ENCODE results near the gene ETF1.
"Not testable (repeated sequence)": the region's sequence is repeated elsewhere in the genome, so short reads cannot be mapped to it uniquely, and the experiment has no call there.

The ETF1 gene

DNA sequence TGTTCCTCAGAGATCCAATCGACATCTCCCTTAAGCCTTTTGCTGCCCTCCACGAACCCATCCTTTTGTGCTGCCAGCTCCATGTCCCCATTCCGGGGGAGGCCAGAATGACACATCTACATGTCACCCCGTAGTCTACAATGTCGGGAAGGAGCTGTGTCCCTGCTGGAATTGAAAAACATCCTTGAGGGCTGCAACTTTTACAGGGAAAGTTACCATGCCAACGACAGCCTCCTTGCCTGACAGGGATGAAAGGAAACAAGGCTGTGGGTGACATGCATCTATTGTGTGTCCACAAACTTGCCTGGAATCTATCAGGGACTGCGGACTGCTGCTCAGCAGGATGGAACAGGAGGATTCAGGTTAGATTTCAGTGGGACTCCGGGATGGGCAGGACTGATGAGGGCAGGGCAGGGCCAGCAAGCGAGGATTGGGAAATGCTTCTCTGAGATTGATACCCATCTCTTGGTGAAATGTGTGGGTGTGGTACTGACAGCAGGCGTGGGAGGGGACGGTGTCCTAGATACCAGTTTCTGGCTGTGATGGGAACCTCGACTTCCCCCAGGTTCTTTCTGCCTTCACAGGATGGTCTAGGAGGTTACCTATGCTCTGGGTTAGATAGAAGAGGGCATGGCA lies 52.3 kb downstream of the ETF1 start:
- H3K4me3 ChIP-seq (replicated peaks; ENCODE audit: low read depth, low read length), result no peak overlapping the region

GRCh38 chr5:138489683-138490061 lies 53.4 kb downstream of the ETF1 start:
- H3K4me3 ChIP-seq (replicated peaks; ENCODE audit: low read depth, low read length), result no peak overlapping the region
- peaks cover 2% of the 10 kb centered on the region for H3K27me3 ChIP-seq (replicated peaks; ENCODE audit: control insufficient read depth, insufficient read depth, low read length)
- no peak for TF ChIP-seq CTCF (IDR thresholded peaks at IDR 0.05; ENCODE audit: insufficient read depth, low read length, poor library complexity, severe bottlenecking)
- H3K36me3 ChIP-seq (ENCODE audit: control insufficient read depth, insufficient read depth, low read length), result no peaks in the 10 kb centered on the region
- no peak for DNase-seq (ENCODE audit: extremely low read depth, insufficient read length)

More for the DNA sequence above, 52.3 kb downstream of the ETF1 start:
- DNase-seq (ENCODE audit: extremely low read depth, insufficient read length), result no peak
- peaks cover 3% of the 10 kb centered on the region for H3K27me3 ChIP-seq (replicated peaks; ENCODE audit: control insufficient read depth, insufficient read depth, low read length)
- TF ChIP-seq CTCF (IDR thresholded peaks at IDR 0.05; ENCODE audit: insufficient read depth, low read length, poor library complexity, severe bottlenecking), result no peak
- no peaks in the 10 kb centered on the region for H3K36me3 ChIP-seq (ENCODE audit: control insufficient read depth, insufficient read depth, low read length)

GRCh38 chr5:138488481-138488945 lies 54.5 kb downstream of the ETF1 start:
- DNase-seq (ENCODE audit: extremely low read depth, insufficient read length), result no peak
- H3K4me3 ChIP-seq (replicated peaks; ENCODE audit: low read depth, low read length), result no peak overlapping the region
- no peak for TF ChIP-seq CTCF (IDR thresholded peaks at IDR 0.05; ENCODE audit: insufficient read depth, low read length, poor library complexity, severe bottlenecking)
- peaks cover 2% of the 10 kb centered on the region for H3K27me3 ChIP-seq (replicated peaks; ENCODE audit: control insufficient read depth, insufficient read depth, low read length)
- H3K36me3 ChIP-seq (ENCODE audit: control insufficient read depth, insufficient read depth, low read length), result no peaks in the 10 kb centered on the region

DNA sequence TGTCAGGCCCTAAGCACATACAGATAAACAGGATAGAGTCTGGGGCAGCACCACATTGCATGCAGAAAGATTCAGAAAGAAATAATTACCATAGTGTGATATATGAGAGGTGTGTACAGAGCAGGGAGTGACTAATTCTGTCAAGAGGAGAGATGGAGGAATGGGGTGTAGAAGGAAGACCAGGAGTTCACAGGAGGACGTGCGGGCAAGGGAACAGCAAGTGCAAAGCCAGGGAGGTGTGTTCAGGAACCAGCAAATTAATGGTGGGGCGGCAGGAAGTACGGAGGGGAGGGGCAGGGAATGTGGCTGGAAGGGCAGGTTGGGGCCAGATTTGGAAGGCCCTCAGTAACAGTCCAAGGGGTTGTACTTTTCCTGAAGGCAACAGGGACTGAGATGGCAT lies 60.4 kb downstream of the ETF1 start:
- Histone ChIP-seq H3K27me3 (replicated peaks; ENCODE audit: control insufficient read depth, insufficient read depth, low read length) (no peaks in the 10 kb centered on the region), H3K4me3 (replicated peaks; ENCODE audit: low read depth, low read length) (no peak overlapping the region), H3K36me3 (ENCODE audit: control insufficient read depth, insufficient read depth, low read length) (no peaks in the 10 kb centered on the region)
- TF ChIP-seq CTCF (IDR thresholded peaks at IDR 0.05; ENCODE audit: insufficient read depth, low read length, poor library complexity, severe bottlenecking), result no peak
- DNase-seq (ENCODE audit: extremely low read depth, insufficient read length), result no peak

DNA sequence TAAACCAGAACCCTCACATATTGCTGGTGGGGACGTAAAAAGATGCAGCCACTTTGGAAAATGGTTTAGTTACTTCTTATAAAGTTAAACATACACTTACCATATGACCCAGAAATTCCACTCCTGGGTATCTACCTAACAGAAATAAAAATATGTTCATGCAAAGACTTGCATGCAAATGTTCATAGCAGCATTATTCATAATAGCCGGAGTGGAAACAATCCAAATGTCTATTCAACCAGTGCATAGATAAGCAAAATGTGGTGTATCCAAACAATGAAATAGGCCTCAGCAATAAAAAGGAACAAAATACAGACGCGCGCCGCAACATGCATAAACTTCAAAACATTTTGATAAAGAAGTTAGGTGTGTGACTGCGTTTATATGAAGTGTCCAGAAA lies 66.1 kb downstream of the ETF1 start:
- Histone ChIP-seq H3K27me3 (replicated peaks; ENCODE audit: control insufficient read depth, insufficient read depth, low read length) (no peaks in the 10 kb centered on the region; the same call in 1 of the 2 replicates), H3K4me3 (replicated peaks; ENCODE audit: low read depth, low read length) (no peak overlapping the region), H3K36me3 (ENCODE audit: control insufficient read depth, insufficient read depth, low read length) (no peaks in the 10 kb centered on the region)
- DNase-seq (ENCODE audit: extremely low read depth, insufficient read length), result no peak
- TF ChIP-seq CTCF (IDR thresholded peaks at IDR 0.05; ENCODE audit: insufficient read depth, low read length, poor library complexity, severe bottlenecking), result no peak

DNA sequence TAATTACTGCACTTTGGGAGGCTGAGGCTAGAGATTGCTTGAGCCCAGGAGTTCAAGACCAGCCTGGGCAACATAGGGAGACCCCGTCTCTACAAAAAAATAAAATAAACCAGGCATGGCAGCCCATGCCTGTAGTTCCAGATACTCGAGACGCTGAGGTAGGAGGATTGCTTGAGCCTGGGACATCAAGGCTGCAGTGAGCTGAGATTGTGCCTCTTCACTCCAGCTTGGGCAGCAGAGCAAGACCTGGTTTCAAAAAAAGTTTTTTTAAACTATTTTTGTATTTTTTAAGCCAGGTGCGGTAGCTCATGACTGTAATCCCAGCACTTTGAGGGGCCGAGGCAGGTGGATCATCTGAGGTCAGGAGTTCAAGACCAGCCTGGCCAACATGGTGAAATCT lies 69.9 kb downstream of the ETF1 start:
- not testable (repeated sequence) for H3K27me3 ChIP-seq (replicated peaks; ENCODE audit: control insufficient read depth, insufficient read depth, low read length); H3K4me3 ChIP-seq (replicated peaks; ENCODE audit: low read depth, low read length); H3K36me3 ChIP-seq (ENCODE audit: control insufficient read depth, insufficient read depth, low read length); DNase-seq (ENCODE audit: extremely low read depth, insufficient read length)
